Duodenal mucosa (tissue), 2 donors: ENCODE measurements around the gene DSCAML1.

Experiments used
- H3K27ac ChIP-seq: one replicate; pipeline ENCODE4 v1.7.0; 2013; ENCODE audit warnings: low read depth, low read length
- H3K27me3 ChIP-seq, 2 donors: one replicate each; pipeline ENCODE4 v1.7.0; 2013; ENCODE audit warnings: low read length in 2 of 2, control low read depth in 1 of 2; ENCODE audit not compliant: insufficient read depth in 2 of 2, control insufficient read depth in 1 of 2
- H3K36me3 ChIP-seq, 2 donors: one replicate each; pipeline ENCODE4 v1.7.0; 2013; ENCODE audit warnings: low read length in 2 of 2, control low read depth in 1 of 2; ENCODE audit not compliant: insufficient read depth in 2 of 2, control insufficient read depth in 1 of 2
- H3K4me1 ChIP-seq, 2 donors: one replicate each; pipeline ENCODE4 v1.7.0; 2013; ENCODE audit warnings: low read length in 2 of 2, control low read depth in 1 of 2; ENCODE audit not compliant: insufficient read depth in 2 of 2, control insufficient read depth in 1 of 2
- H3K4me3 ChIP-seq, 2 donors: one replicate each; pipeline ENCODE4 v1.7.0; 2013; ENCODE audit warnings: low read length in 2 of 2, low read depth in 1 of 2
- H3K9ac ChIP-seq, 2 donors: one replicate each; pipeline ENCODE4 v1.7.0; 2013; ENCODE audit warnings: low read length in 2 of 2, low read depth in 1 of 2
- H3K9me3 ChIP-seq, 2 donors: one replicate each; pipeline ENCODE4 v1.7.0; 2013; ENCODE audit warnings: low read length in 2 of 2, control low read depth in 1 of 2; ENCODE audit not compliant: control insufficient read depth in 1 of 2

DSCAML1 gene

GRCh38 chr11:117597071-117597470 is 199.9 kb downstream of the DSCAML1 start:
- no peak overlapping the region for H3K9ac ChIP-seq
- no peaks in the 10 kb centered on the region for H3K36me3 ChIP-seq
- no peaks in the 10 kb centered on the region for H3K9me3 ChIP-seq
- no peak overlapping the region for H3K27ac ChIP-seq
- no peak overlapping the region for H3K4me3 ChIP-seq
- no peaks in the 10 kb centered on the region for H3K27me3 ChIP-seq
- H3K4me1 ChIP-seq: no peaks in the 10 kb centered on the region

GRCh38 chr11:117595440-117595839 is 201.6 kb downstream of the DSCAML1 start:
- no peaks in the 10 kb centered on the region for H3K36me3 ChIP-seq
- no peaks in the 10 kb centered on the region for H3K9me3 ChIP-seq
- no peak overlapping the region for H3K27ac ChIP-seq
- H3K27me3 ChIP-seq: no peaks in the 10 kb centered on the region
- no peak overlapping the region for H3K4me3 ChIP-seq
- H3K4me1 ChIP-seq: no peaks in the 10 kb centered on the region
- H3K9ac ChIP-seq: no peak overlapping the region

DNA sequence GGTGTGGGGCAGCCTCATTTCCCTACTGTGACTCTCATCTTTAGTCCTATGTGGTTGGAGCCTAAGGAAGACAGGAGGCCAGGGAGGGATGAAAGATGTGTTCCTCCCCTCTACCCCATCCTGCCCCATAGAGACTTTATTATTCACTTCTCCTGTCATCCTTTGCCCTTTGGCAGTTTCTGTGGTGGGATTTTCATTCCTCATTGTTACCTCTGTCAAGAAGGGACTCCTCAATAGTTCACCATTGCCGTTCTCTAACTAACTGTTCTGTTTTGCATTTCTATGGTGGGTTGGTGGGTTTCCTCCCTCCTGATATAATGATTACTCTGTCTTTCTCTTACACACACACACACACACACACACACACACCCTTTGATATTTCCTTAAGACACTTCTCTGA is 202.3 kb downstream of the DSCAML1 start:
- Histone ChIP-seq H3K27ac (no peak overlapping the region), H3K36me3 (no peaks in the 10 kb centered on the region), H3K9ac (no peak overlapping the region)

DNA sequence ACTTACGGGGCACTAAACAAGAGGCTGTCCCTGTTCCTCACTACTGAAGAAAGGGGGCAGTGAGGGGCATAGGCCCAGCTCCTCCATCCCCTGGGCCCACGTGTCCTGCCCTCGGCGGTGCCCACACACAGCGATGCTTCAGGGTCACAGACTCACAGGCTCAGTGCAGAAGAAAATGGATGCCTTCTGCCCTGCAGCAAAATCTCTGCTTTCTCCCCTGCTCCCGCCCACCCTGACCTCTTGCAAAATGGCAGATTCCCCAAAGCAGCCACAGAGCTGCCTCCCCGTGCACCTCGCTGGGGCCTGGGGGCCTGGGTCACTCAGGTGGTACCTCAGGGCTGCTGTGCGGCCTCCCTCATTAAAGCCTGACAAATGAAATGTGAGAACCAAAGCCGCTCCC is 204.0 kb downstream of the DSCAML1 start:
- H3K36me3 ChIP-seq: no peaks in the 10 kb centered on the region
- H3K4me1 ChIP-seq: no peaks in the 10 kb centered on the region
- H3K9ac ChIP-seq: no peak overlapping the region
- no peaks in the 10 kb centered on the region for H3K27me3 ChIP-seq
- no peak overlapping the region for H3K27ac ChIP-seq
- H3K9me3 ChIP-seq: no peaks in the 10 kb centered on the region
- H3K4me3 ChIP-seq: no peak overlapping the region

More for the DNA sequence above, 202.3 kb downstream of the DSCAML1 start:
- Histone ChIP-seq H3K4me3 (no peak overlapping the region), H3K9me3 (no peaks in the 10 kb centered on the region), H3K27me3 (no peaks in the 10 kb centered on the region), H3K4me1 (no peaks in the 10 kb centered on the region)

DNA sequence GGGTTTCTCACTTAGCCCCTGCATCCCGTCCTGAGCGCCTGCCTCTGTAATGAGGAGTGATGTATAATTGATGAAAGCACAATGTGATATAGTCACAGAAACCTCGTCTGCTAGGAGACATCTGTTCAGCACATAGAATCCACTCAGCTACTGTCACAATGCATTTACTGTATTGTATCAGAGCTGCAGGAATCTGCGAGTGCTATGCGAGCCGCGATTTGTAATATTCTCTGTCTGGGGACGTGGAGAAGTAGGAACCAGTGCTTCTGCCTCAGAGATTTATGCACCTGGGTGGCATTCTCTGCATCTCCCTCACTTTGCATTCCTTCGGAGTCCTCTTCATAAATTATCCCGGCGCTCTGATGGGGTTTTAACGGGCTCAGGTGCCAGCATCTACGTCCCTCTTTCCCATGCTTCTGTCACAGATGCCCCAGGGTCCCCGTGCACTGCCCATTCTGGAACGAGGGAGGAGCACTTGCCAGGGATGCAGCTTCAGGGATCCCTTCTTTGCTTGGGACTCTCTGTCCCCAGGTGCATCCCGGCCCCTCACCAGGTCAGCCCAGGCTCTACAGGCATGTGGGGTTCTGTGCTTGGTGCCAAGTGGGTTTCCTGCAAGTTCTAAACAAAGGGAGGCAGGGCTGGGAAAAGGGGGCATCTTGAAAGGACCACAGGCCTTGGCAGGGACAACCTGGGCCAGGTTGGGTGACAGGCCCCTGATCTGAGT is 205.5 kb downstream of the DSCAML1 start:
- no peaks in the 10 kb centered on the region for H3K9me3 ChIP-seq
- H3K36me3 ChIP-seq: no peaks in the 10 kb centered on the region
- H3K4me1 ChIP-seq: no peaks in the 10 kb centered on the region
- no peak overlapping the region for H3K4me3 ChIP-seq
- no peaks in the 10 kb centered on the region for H3K27me3 ChIP-seq
- H3K9ac ChIP-seq: no peak overlapping the region
- no peak overlapping the region for H3K27ac ChIP-seq

DNA sequence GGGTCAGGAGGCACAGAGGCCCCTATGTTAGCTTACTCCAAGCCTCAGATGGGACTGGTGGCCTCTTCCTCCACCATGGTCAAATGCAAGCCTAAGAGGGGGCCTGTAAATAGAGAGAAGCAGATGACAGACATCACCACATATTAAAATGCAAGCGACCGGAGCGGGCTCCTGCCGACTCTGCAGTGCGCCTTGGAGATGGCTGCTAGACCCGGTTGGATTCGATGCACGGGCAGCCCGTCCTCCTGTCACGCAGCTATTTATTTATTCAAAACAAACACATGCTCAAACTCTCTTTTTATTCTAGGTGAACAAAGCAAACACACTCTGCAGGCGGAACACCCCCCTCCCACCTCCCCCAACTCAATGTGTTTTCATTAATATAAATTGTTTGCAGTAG is 208.0 kb downstream of the DSCAML1 start:
- Histone ChIP-seq H3K27ac (no peak overlapping the region), H3K36me3 (no peaks in the 10 kb centered on the region), H3K4me3 (no peak overlapping the region), H3K4me1 (no peaks in the 10 kb centered on the region), H3K9me3 (no peaks in the 10 kb centered on the region), H3K27me3 (no peaks in the 10 kb centered on the region), H3K9ac (no peak overlapping the region)

DNA sequence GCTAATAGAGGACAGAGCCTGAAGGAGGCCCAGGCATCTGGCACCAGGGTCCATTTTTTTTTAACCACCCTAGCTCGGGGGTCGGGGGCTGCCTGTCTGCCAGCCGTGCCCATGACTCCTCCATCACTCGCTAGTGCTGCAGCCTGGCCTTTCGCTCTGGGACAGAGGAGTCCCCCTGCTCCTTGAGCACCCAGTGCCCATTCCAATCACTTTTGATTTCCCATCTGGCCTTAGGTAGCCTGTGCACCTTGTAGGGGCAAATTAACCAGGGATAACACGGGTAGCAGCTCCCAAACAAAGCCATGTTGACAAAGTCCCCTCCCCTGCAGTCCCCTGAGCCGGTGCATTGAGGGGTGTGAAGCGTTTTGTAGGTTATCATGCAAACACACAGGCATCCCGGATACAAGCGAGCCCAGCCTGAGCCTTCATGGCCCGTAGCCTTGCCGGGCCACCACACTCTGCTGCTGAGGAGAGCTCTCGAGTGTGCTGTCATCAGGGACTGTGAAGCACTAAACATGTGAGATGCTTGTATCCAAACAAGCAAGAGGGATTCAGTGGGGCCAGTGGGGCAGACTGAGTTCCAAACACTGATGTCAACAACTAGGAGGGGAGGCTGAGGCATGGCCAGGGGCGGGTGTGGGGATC is 208.7 kb downstream of the DSCAML1 start:
- H3K27me3 ChIP-seq: no peaks in the 10 kb centered on the region
- no peaks in the 10 kb centered on the region for H3K36me3 ChIP-seq
- no peak overlapping the region for H3K4me3 ChIP-seq
- no peaks in the 10 kb centered on the region for H3K4me1 ChIP-seq
- H3K27ac ChIP-seq: no peak overlapping the region
- H3K9me3 ChIP-seq: no peaks in the 10 kb centered on the region
- H3K9ac ChIP-seq: no peak overlapping the region

DNA sequence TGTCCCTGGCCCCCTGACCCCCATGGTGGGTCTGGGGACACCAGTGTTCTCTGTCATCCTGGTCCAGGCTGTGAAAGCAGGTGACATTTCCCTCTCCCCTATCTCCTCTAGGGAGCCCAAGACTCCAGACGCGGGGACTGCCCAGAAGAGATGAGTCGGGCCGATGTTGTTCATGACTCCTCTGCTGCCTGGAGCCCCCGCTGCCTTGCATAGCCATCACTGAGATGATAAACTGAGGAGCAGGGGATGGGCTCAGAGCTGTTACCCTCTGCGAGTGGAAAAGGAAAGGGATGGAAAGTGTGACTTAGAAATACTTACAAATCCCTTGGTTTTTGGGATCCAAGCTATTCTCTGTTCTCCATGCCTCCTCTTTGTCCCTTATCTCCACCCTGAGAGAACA is 209.6 kb downstream of the DSCAML1 start:
- H3K27ac ChIP-seq: no peak overlapping the region
- H3K4me3 ChIP-seq: no peak overlapping the region
- H3K9me3 ChIP-seq: no peaks in the 10 kb centered on the region
- H3K9ac ChIP-seq: no peak overlapping the region
- no peaks in the 10 kb centered on the region for H3K27me3 ChIP-seq
- H3K4me1 ChIP-seq: no peaks in the 10 kb centered on the region
- no peaks in the 10 kb centered on the region for H3K36me3 ChIP-seq

- H3K9me3 ChIP-seq: no peaks in the 10 kb centered on the region
- H3K36me3 ChIP-seq: no peaks in the 10 kb centered on the region
- H3K27me3 ChIP-seq: no peaks in the 10 kb centered on the region
- H3K4me1 ChIP-seq: no peaks in the 10 kb centered on the region
- no peak overlapping the region for H3K27ac ChIP-seq
- H3K9ac ChIP-seq: no peak overlapping the region
- no peak overlapping the region for H3K4me3 ChIP-seq
Measured at GRCh38 chr11:117586392-117586791, 210.6 kb downstream of the DSCAML1 start.

DNA sequence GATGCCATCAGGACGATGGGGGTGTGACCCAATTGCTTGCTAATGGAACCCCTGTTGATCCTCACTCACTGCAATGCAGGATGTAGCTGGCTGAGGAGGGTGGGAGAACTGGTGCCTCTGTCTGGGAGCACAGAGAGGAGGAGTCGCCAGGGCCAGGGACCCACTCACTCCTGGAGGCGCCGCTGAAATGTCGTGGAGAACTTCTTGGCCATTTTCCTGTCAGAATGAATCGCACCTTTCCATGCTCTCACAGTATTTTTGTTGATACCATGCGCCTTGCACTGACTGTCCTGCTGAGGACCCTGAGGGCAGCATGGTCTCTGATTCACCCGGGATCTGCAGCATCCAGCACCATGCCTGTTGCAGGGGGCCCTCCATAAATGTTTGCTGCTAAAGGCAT is 211.4 kb downstream of the DSCAML1 start:
- Histone ChIP-seq H3K36me3 (no peaks in the 10 kb centered on the region), H3K27ac (no peak overlapping the region), H3K4me1 (no peaks in the 10 kb centered on the region), H3K4me3 (no peak overlapping the region), H3K9ac (no peak overlapping the region), H3K9me3 (no peaks in the 10 kb centered on the region), H3K27me3 (no peaks in the 10 kb centered on the region)
